Upper lobe of right lung (tissue), 1 donor: ENCODE data around the gene ANKMY1. TPM values are rescaled to one million over a fixed set of nuclear protein-coding genes. Genes with fewer than 3 reads are reported as not detected.
A peak's percentile ranks its signal among the peaks of the same experiment; 100 is the strongest.

ENCODE experiments used
- ATAC-seq: fragments of 200-7000 bp; cut with Tn5 transposase; one replicate; pipeline ENCODE4 v1.9.1; 2020; ENCODE audit warnings: mild to moderate bottlenecking, moderate library complexity
- DNase-seq: peaks from one replicate; pipeline ENCODE4 v3.0.0-alpha.2; 2020
- H3K27ac ChIP-seq: fragments of 200-600 bp; one replicate; pipeline ENCODE4 v1.8.0; 2022
- H3K27me3 ChIP-seq: fragments of 200-600 bp; one replicate; pipeline ENCODE4 v1.8.0; 2022; ENCODE audit warnings: mild to moderate bottlenecking
- H3K36me3 ChIP-seq: fragments of 200-600 bp; one replicate; pipeline ENCODE4 v1.8.0; 2022
- H3K4me1 ChIP-seq: fragments of 200-600 bp; one replicate; pipeline ENCODE4 v1.8.0; 2022
- H3K4me3 ChIP-seq: fragments of 200-600 bp; one replicate; pipeline ENCODE4 v1.8.0; 2022; ENCODE audit warnings: mild to moderate bottlenecking
- H3K9me3 ChIP-seq: fragments of 200-600 bp; one replicate; pipeline ENCODE4 v1.8.0; 2022
- intact Hi-C: fragments of 100-400 bp; cut with DNase I; formaldehyde crosslinking; loops from one replicate; pipeline ENCODE4 v1.11.0; 2022
- total RNA-seq: library from RNA; stranded (reverse); fragmentation: NEBNext Ultra II Directional; extraction: Animal tissue kit (Norgen Biotek cat#: 25700); gene quantifications from one replicate; pipeline ENCODE4 v1.2.1, GENCODE V29; 2021
- TF ChIP-seq, protein P1 (sequence below): fragments of 200-600 bp; IDR thresholded peaks from one replicate; pipeline ENCODE4 v1.8.0; 2022; ENCODE audit warnings: antibody characterized with exemption
- donor health status: DM: no; HTN: yes; CAD: no; lungs with severe emphysema.

Gene ANKMY1
- total RNA-seq, 1 donor from 2014 or later, result 19.3 TPM

DNA sequence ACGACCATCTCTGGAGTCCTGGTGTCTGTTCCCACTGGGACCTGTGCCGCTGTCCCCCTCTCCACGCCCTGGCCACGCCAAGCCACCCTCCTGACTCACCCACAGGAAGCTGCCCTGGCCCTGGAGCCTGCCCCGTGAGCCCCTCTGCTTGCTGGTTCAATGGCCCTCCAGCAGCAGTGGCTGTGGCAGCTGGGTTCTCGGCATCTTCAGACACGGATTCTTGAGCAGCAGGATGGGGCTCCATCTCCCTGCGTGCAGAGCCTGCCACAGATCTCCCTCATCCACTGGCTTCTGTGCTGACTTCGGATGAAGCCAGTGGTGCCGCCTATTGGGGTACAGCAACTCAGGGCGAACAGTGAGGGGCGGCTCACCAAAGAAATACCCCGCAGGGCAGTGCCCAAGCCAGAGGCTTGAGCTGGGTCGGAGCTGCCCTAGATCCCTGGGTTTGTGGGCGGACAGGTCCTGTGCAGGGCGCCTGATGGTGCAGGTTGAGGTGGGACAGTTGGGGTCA, 42.7 kb upstream of the ANKMY1 start:
- Histone ChIP-seq H3K4me3 (no peak overlapping the region), H3K36me3 (peaks cover 30% of the 10 kb centered on the region), H3K27me3 (no peaks in the 10 kb centered on the region), H3K27ac (no peak overlapping the region), H3K9me3 (no peaks in the 10 kb centered on the region), H3K4me1 (peaks cover 4% of the 10 kb centered on the region)
- DNase-seq (peak; percentile 58), ATAC-seq (no peak)
- intact Hi-C loops, result no loop called here
- TF ChIP-seq, protein P1, sequence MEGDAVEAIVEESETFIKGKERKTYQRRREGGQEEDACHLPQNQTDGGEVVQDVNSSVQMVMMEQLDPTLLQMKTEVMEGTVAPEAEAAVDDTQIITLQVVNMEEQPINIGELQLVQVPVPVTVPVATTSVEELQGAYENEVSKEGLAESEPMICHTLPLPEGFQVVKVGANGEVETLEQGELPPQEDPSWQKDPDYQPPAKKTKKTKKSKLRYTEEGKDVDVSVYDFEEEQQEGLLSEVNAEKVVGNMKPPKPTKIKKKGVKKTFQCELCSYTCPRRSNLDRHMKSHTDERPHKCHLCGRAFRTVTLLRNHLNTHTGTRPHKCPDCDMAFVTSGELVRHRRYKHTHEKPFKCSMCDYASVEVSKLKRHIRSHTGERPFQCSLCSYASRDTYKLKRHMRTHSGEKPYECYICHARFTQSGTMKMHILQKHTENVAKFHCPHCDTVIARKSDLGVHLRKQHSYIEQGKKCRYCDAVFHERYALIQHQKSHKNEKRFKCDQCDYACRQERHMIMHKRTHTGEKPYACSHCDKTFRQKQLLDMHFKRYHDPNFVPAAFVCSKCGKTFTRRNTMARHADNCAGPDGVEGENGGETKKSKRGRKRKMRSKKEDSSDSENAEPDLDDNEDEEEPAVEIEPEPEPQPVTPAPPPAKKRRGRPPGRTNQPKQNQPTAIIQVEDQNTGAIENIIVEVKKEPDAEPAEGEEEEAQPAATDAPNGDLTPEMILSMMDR, result no peak

GRCh38 chr2:240599141-240599583, 41.4 kb upstream of the ANKMY1 start:
- Histone ChIP-seq H3K4me1 (no peaks in the 10 kb centered on the region), H3K4me3 (no peak overlapping the region), H3K9me3 (no peaks in the 10 kb centered on the region), H3K27me3 (no peaks in the 10 kb centered on the region), H3K36me3 (peaks cover 30% of the 10 kb centered on the region), H3K27ac (no peak overlapping the region)
- TF ChIP-seq, protein P1, result no peak
- DNase-seq (peak; percentile 57), ATAC-seq (no peak)
- intact Hi-C loops, result no loop called here

GRCh38 chr2:240598311-240598911, 40.6 kb upstream of the ANKMY1 start:
- DNase-seq (peak; percentile 58), ATAC-seq (no peak)
- Histone ChIP-seq H3K27ac (no peak overlapping the region), H3K27me3 (no peaks in the 10 kb centered on the region), H3K4me1 (no peaks in the 10 kb centered on the region), H3K4me3 (no peak overlapping the region), H3K36me3 (peaks cover 30% of the 10 kb centered on the region), H3K9me3 (no peaks in the 10 kb centered on the region)
- TF ChIP-seq, protein P1, result no peak
- intact Hi-C loops, result no loop called here

DNA sequence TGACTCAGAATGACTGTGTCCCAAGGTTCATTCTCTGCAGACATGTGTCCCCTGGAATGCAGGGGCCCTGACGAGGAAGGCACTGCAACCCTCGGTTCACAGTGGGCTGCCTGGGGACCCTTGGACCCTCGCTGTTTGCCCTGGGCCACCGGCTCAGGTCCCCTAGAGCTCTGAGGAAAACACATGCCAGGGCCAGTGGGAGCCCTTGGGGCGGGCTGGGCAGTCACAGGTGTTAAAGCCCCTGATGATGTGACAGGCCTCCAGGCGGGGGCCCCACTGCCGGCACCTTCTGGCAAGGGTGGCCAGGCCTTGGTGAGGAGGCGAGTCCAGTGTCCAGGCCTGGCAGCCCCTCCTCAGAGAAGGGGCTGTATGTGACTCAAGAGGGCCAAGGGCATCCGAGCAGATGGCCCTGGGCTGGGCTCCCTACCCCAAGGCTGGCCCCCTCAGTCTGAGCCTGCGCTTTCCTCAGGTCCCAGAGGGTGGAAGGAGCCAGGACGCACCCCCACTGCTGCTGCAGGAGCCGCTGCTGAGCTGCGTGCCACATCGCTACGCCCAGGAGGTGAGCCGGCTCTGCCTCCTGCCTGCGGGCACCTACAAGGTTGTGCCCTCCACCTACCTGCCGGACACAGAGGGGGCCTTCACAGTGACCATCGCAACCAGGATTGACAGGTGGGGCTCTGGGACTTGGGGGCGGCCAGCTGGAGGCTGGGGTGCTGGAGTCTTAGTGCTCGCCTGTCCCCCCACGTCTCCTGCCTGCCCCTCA, 39.8 kb upstream of the ANKMY1 start:
- DNase-seq, result peak; percentile 58

GRCh38 chr2:240597054-240597418, 39.2 kb upstream of the ANKMY1 start:
- H3K4me1 ChIP-seq, result no peaks in the 10 kb centered on the region
- DNase-seq, result peak; percentile 61
- no peaks in the 10 kb centered on the region for H3K9me3 ChIP-seq
- intact Hi-C loops, result no loop called here
- no peak overlapping the region for H3K4me3 ChIP-seq
- H3K27me3 ChIP-seq, result no peaks in the 10 kb centered on the region
- no peak for ATAC-seq
- no peak overlapping the region for H3K27ac ChIP-seq
- TF ChIP-seq, protein P1, result no peak
- peaks cover 36% of the 10 kb centered on the region for H3K36me3 ChIP-seq

More for the DNA sequence above, 39.8 kb upstream of the ANKMY1 start:
- Histone ChIP-seq H3K4me3 (no peak overlapping the region), H3K27me3 (no peaks in the 10 kb centered on the region), H3K4me1 (no peaks in the 10 kb centered on the region), H3K9me3 (no peaks in the 10 kb centered on the region), H3K36me3 (peaks cover 31% of the 10 kb centered on the region), H3K27ac (no peak overlapping the region)
- ATAC-seq, result no peak
- TF ChIP-seq, protein P1, result no peak
- intact Hi-C loops, result no loop called here
